CD4-positive, alpha-beta T cell (primary cell): ENCODE measurements around the gene SECISBP2L. TPM values are rescaled to one million over a fixed set of nuclear protein-coding genes. Genes with fewer than 3 reads are reported as not detected.

Experiments
- ATAC-seq: fragments of 200-7000 bp; cut with Tn5 transposase; one replicate; pipeline ENCODE4 v1.10.0; 2022; ENCODE audit warnings: mild to moderate bottlenecking; ENCODE audit not compliant: poor library complexity
- CTCF ChIA-PET: fragments of 350-600 bp; sonication (Branson Sonifier 250); formaldehyde crosslinking; loops from one replicate; lab custom pipeline; 2021; ENCODE audit warnings: antibody characterized with exemption, inconsistent platforms; lab: Charles Lee
- POLR2A ChIA-PET: fragments of 350-600 bp; sonication (Branson Sonifier 250); formaldehyde crosslinking; loops from one replicate; lab custom pipeline; 2021; ENCODE audit warnings: antibody characterized with exemption, inconsistent platforms; lab: Charles Lee
- DNase-seq, 14 experiments: peaks; one replicate each; pipeline ENCODE4 v3.0.0-alpha.2; 2013 to 2020; ENCODE audit warnings: mixed read lengths in 2 of 14
- H3K27ac ChIP-seq, 2 donors: one replicate each; pipeline versions ENCODE4 v1.5.1 to v1.7.0; 2013; ENCODE audit warnings: low read length in 2 of 2, low read depth in 1 of 2, mild to moderate bottlenecking in 1 of 2
- H3K27me3 ChIP-seq, 2 experiments: 1 replicate in 1 of 2; 2 replicates in 1 of 2; pipeline versions ENCODE4 v1.6.1 to v1.7.0; 2013; ENCODE audit warnings: low read length in 2 of 2, control low read depth in 1 of 2, mild to moderate bottlenecking in 1 of 2, moderate library complexity in 1 of 2; ENCODE audit not compliant: insufficient read depth in 2 of 2, control insufficient read depth in 1 of 2
- H3K36me3 ChIP-seq: one replicate; pipeline ENCODE4 v1.6.1; 2013; ENCODE audit warnings: low read length, control low read depth; ENCODE audit not compliant: insufficient read depth
- H3K4me1 ChIP-seq: one replicate; pipeline ENCODE4 v1.6.1; 2013; ENCODE audit warnings: low read length, control low read depth; ENCODE audit not compliant: insufficient read depth
- H3K4me3 ChIP-seq: one replicate; pipeline ENCODE4 v1.5.1; 2013; ENCODE audit warnings: mild to moderate bottlenecking, low read length, moderate library complexity
- H3K9me3 ChIP-seq, 2 experiments: 1 replicate in 1 of 2; 2 replicates in 1 of 2; pipeline versions ENCODE4 v1.6.1 to v1.7.0; 2013; ENCODE audit warnings: low read length in 2 of 2, mild to moderate bottlenecking in 2 of 2, control low read depth in 1 of 2, moderate library complexity in 1 of 2; ENCODE audit not compliant: control insufficient read depth in 1 of 2, insufficient read depth in 1 of 2
- H3K27ac Mint-ChIP-seq: one replicate; pipeline ENCODE4 v1.8.0; 2020; ENCODE audit warnings: mixed read lengths
- H3K27me3 Mint-ChIP-seq: one replicate; pipeline ENCODE4 v1.8.0; 2021; ENCODE audit warnings: mixed read lengths
- H3K36me3 Mint-ChIP-seq: one replicate; pipeline ENCODE4 v1.8.0; 2021; ENCODE audit warnings: low read depth, mixed read lengths
- H3K4me1 Mint-ChIP-seq: one replicate; pipeline ENCODE4 v1.8.0; 2021; ENCODE audit warnings: low read depth, mixed read lengths
- H3K4me3 Mint-ChIP-seq: one replicate; pipeline ENCODE4 v1.8.0; 2020; ENCODE audit warnings: mild to moderate bottlenecking, mixed read lengths
- H3K9me3 Mint-ChIP-seq: one replicate; pipeline ENCODE4 v1.8.0; 2020; ENCODE audit warnings: mixed read lengths
- CTCF ChIP-seq: fragments of 200-600 bp; IDR thresholded peaks from one replicate; pipeline ENCODE4 v1.8.0; 2022; ENCODE audit warnings: antibody characterized with exemption, mild to moderate bottlenecking
- intact Hi-C, 2 experiments: fragments of 100-400 bp; cut with DNase I in 1 of 2; cut with micrococcal nuclease in 1 of 2; formaldehyde crosslinking; loops; one replicate each; pipeline versions ENCODE4 v1.15.1 to v1.9.0; 2023 to 2025; cut with DNase I, micrococcal nuclease
- total RNA-seq, 174 experiments: library from RNA in 2 of 174; stranded (reverse) in 2 of 174; gene quantifications; one replicate each; pipeline ENCODE4 v1.2.3 and lab custom pipeline; 2021 to 2026

Gene SECISBP2L
- total RNA-seq, 2 experiments from 2014 or later = 55.9 to 56.0 TPM

GRCh38 chr15:49041426-49041825 is 4.8 kb downstream of the SECISBP2L start:
- intact Hi-C loops = loop anchor here (10.0 kb wide), 4 partner anchors 83 to 1643 kb away; partner anchors contain the start of genes GABPB1 (in 1 of the 2), TRPM7 (in 1 of the 2) and USP8 (in 1 of the 2)
- CTCF ChIA-PET = no interaction called here
- ATAC-seq = no peak
- Mint-ChIP-seq H3K4me3 (peak overlapping the region; percentile 42), H3K36me3 (peaks cover 31% of the 10 kb centered on the region), H3K27ac (no peak overlapping the region), H3K9me3 (no peaks in the 10 kb centered on the region), H3K27me3 (no peaks in the 10 kb centered on the region), H3K4me1 (peaks cover 75% of the 10 kb centered on the region)
- no peak for DNase-seq
- H3K27ac ChIP-seq = no peak overlapping the region
- no peak overlapping the region for H3K4me3 ChIP-seq
- no peaks in the 10 kb centered on the region for H3K9me3 ChIP-seq
- POLR2A ChIA-PET = no interaction called here
- peaks cover 9% of the 10 kb centered on the region for H3K4me1 ChIP-seq
- H3K27me3 ChIP-seq = no peaks in the 10 kb centered on the region
- TF ChIP-seq CTCF = no peak
- peaks cover 6% of the 10 kb centered on the region for H3K36me3 ChIP-seq

GRCh38 chr15:49040151-49040550 is 6.1 kb downstream of the SECISBP2L start:
- Mint-ChIP-seq H3K9me3 (no peaks in the 10 kb centered on the region), H3K4me1 (peaks cover 73% of the 10 kb centered on the region), H3K4me3 (peak overlapping the region; percentile 25), H3K36me3 (peaks cover 32% of the 10 kb centered on the region), H3K27ac (no peak overlapping the region), H3K27me3 (no peaks in the 10 kb centered on the region)
- H3K27ac ChIP-seq = no peak overlapping the region
- H3K4me1 ChIP-seq = peaks cover 8% of the 10 kb centered on the region
- intact Hi-C loops = loop anchor here (10.0 kb wide), 4 partner anchors 85 to 1645 kb away; partner anchors contain the start of genes GABPB1 (in 1 of the 2), TRPM7 (in 1 of the 2) and USP8 (in 1 of the 2)
- H3K4me3 ChIP-seq = no peak overlapping the region
- DNase-seq = no peak
- TF ChIP-seq CTCF = no peak
- peaks cover 15% of the 10 kb centered on the region for H3K36me3 ChIP-seq
- H3K27me3 ChIP-seq = no peaks in the 10 kb centered on the region
- ChIA-PET POLR2A (no interaction called here), CTCF (interaction anchor here (0.6 to 1.3 kb wide), 2 partner anchors 20 to 178 kb away, joined by 4 read pairs; no protein-coding TSS in a partner anchor)
- no peak for ATAC-seq
- H3K9me3 ChIP-seq = no peaks in the 10 kb centered on the region

- POLR2A ChIA-PET = interaction anchor here (1.6 kb wide), 1 partner anchor 8 kb away, joined by 5 read pairs; the partner anchor contains the start of gene SECISBP2L
- no peak overlapping the region for H3K27ac ChIP-seq
- H3K36me3 ChIP-seq = peaks cover 24% of the 10 kb centered on the region
- peaks cover 8% of the 10 kb centered on the region for H3K4me1 ChIP-seq
- Mint-ChIP-seq H3K9me3 (no peaks in the 10 kb centered on the region), H3K36me3 (peaks cover 47% of the 10 kb centered on the region), H3K27me3 (no peaks in the 10 kb centered on the region), H3K4me1 (peaks cover 58% of the 10 kb centered on the region), H3K27ac (no peak overlapping the region), H3K4me3 (no peak overlapping the region)
- no peak overlapping the region for H3K4me3 ChIP-seq
- TF ChIP-seq CTCF = no peak
- H3K27me3 ChIP-seq = no peaks in the 10 kb centered on the region
- CTCF ChIA-PET = interaction anchor here (1.1 kb wide), 1 partner anchor 63 kb away, joined by 3 read pairs; no protein-coding TSS in a partner anchor
- no peak for DNase-seq
- intact Hi-C loops = no loop called here
- ATAC-seq = no peak
- no peaks in the 10 kb centered on the region for H3K9me3 ChIP-seq
Observed at GRCh38 chr15:49038382-49038781, 7.9 kb downstream of the SECISBP2L start.
